Naive B cell (primary cell): ENCODE measurements around the gene ARHGAP10. TPM values are rescaled to one million over a fixed set of nuclear protein-coding genes. Genes with fewer than 3 reads are reported as not detected.
"Not testable (repeated sequence)": the region's sequence is repeated elsewhere in the genome, so short reads cannot be mapped to it uniquely, and the experiment has no call there.

Source experiments
- ATAC-seq, 2 donors: fragments of 150-1000 bp; cut with Tn5 transposase; 2 replicates each; pipeline ENCODE4 v1.10.0; 2021; ENCODE audit warnings: low read depth in 2 of 2, mild to moderate bottlenecking in 2 of 2, moderate library complexity in 2 of 2
- DNase-seq: peaks from one replicate; pipeline ENCODE4 v3.0.0; 2022
- H3K27ac Mint-ChIP-seq, 6 donors: one replicate each; pipeline ENCODE4 v1.8.0; 2020 to 2022; ENCODE audit warnings: mild to moderate bottlenecking in 6 of 6, mixed read lengths in 6 of 6, moderate library complexity in 5 of 6, inconsistent platforms in 2 of 6
- H3K27me3 Mint-ChIP-seq, 3 donors: one replicate each; pipeline ENCODE4 v1.8.0; 2021 to 2022; ENCODE audit warnings: mixed read lengths in 3 of 3, mild to moderate bottlenecking in 1 of 3
- H3K36me3 Mint-ChIP-seq, 2 donors: one replicate each; pipeline ENCODE4 v1.8.0; 2020 to 2022; ENCODE audit warnings: mixed read lengths in 2 of 2, inconsistent platforms in 1 of 2, mild to moderate bottlenecking in 1 of 2
- H3K4me1 Mint-ChIP-seq, 3 donors: one replicate each; pipeline ENCODE4 v1.8.0; 2020 to 2022; ENCODE audit warnings: mixed read lengths in 3 of 3, inconsistent platforms in 1 of 3, mild to moderate bottlenecking in 1 of 3, moderate library complexity in 1 of 3
- H3K4me3 Mint-ChIP-seq, 8 donors: one replicate each; pipeline ENCODE4 v1.8.0; 2020 to 2022; ENCODE audit warnings: mild to moderate bottlenecking in 8 of 8, mixed read lengths in 8 of 8, moderate library complexity in 8 of 8, inconsistent platforms in 2 of 8
- H3K9me3 Mint-ChIP-seq, 7 donors: one replicate each; pipeline ENCODE4 v1.8.0; 2020 to 2022; ENCODE audit warnings: mixed read lengths in 7 of 7, mild to moderate bottlenecking in 5 of 7, inconsistent platforms in 2 of 7, moderate library complexity in 1 of 7
- polyA plus RNA-seq, 6 donors: library from polyadenylated mRNA; unstranded; fragments of 300-500 nt; fragmentation: Illumina TruSeq; gene quantifications; one replicate each; pipeline ENCODE4 v1.2.3, GENCODE V29; 2021; ENCODE audit warnings: low read depth in 6 of 6

The ARHGAP10 gene
- polyA plus RNA-seq, 6 donors from 2014 or later, result 0.26 TPM; not detected in 5

GRCh38 chr4:147985376-147985775 lies 253.5 kb downstream of the ARHGAP10 start:
- Mint-ChIP-seq H3K27me3 (peaks cover 6 to 8% (median 7%) of the 10 kb centered on the region in 3 donors), H3K4me1 (peaks cover 0 to 5% (median 0%) of the 10 kb centered on the region in 3 donors), H3K9me3 (no peaks in the 10 kb centered on the region), H3K4me3 (no peak overlapping the region), H3K36me3 (no peaks in the 10 kb centered on the region), H3K27ac (no peak overlapping the region)
- DNase-seq, result no peak
- no peak for ATAC-seq

DNA sequence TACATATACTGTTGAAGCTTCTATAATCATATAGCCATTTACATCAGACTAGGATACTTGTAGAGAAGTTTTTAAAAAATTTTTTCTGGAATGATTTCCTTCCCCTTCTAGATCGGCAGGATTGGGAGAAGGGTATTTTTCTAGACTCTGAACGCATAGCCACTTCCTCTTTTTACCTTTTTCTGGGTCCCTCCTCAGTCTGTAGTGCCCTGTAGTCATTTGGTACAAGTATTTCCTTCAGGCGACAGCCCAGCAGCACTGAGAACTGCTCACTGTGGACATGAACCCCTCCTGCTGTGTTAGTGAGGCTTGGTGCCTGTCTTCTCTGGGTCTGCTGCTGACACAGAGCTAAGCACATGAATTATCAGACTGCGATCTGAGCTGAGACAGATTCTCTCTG lies 255.4 kb downstream of the ARHGAP10 start:
- DNase-seq, result no peak
- Mint-ChIP-seq H3K4me3 (no peak overlapping the region), H3K27me3 (peaks cover 0 to 7% (median 6%) of the 10 kb centered on the region in 3 donors), H3K9me3 (no peaks in the 10 kb centered on the region), H3K36me3 (no peaks in the 10 kb centered on the region), H3K27ac (peak overlapping the region in 1 of 6 donors; percentile 92), H3K4me1 (peaks cover 0 to 5% (median 0%) of the 10 kb centered on the region in 3 donors)
- ATAC-seq, result peak in 1 of 2 donors; percentile 52

GRCh38 chr4:147991543-147992283 lies 259.8 kb downstream of the ARHGAP10 start:
- Mint-ChIP-seq H3K27ac (no peak overlapping the region), H3K4me1 (peaks cover 0 to 5% (median 0%) of the 10 kb centered on the region in 3 donors), H3K4me3 (no peak overlapping the region), H3K9me3 (no peaks in the 10 kb centered on the region), H3K36me3 (no peaks in the 10 kb centered on the region), H3K27me3 (no peaks in the 10 kb centered on the region)
- DNase-seq (no peak), ATAC-seq (no peak)

DNA sequence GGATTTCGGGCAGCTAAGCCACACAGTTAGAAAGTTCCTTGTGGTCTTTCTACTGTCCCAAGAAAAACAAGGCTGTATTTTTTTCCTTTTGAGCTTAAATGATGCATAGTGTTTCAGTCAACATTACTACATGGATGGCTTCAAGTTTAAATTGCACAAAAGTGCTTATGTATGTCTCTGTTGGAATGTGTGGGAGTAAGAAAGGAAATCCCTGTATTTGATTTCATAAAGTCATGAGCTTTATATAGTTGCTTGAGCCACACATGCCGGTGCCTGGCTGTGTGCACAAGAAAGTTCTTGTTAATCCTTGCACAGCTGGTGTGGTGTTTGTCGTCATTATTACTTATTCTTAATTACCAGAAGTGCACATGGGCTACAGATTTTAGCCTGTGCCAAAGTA lies 262.2 kb downstream of the ARHGAP10 start:
- DNase-seq (no peak), ATAC-seq (no peak)
- H3K36me3 Mint-ChIP-seq, result no peaks in the 10 kb centered on the region
- H3K27me3 Mint-ChIP-seq, result no peaks in the 10 kb centered on the region
- no peak overlapping the region for H3K27ac Mint-ChIP-seq
- H3K4me3 Mint-ChIP-seq, result no peak overlapping the region
- no peaks in the 10 kb centered on the region for H3K9me3 Mint-ChIP-seq
- no peaks in the 10 kb centered on the region for H3K4me1 Mint-ChIP-seq

GRCh38 chr4:147994491-147995385 lies 262.9 kb downstream of the ARHGAP10 start:
- no peak overlapping the region for H3K4me3 Mint-ChIP-seq
- H3K9me3 Mint-ChIP-seq, result peaks cover 0 to 2% (median 0%) of the 10 kb centered on the region in 7 donors
- no peaks in the 10 kb centered on the region for H3K27me3 Mint-ChIP-seq
- H3K36me3 Mint-ChIP-seq, result no peaks in the 10 kb centered on the region
- no peaks in the 10 kb centered on the region for H3K4me1 Mint-ChIP-seq
- ATAC-seq (no peak), DNase-seq (no peak)
- H3K27ac Mint-ChIP-seq, result no peak overlapping the region

- Mint-ChIP-seq H3K27me3 (no peaks in the 10 kb centered on the region), H3K4me1 (no peaks in the 10 kb centered on the region), H3K27ac (no peak overlapping the region), H3K36me3 (no peaks in the 10 kb centered on the region), H3K9me3 (peaks cover 0 to 12% (median 0%) of the 10 kb centered on the region in 7 donors), H3K4me3 (no peak overlapping the region)
- ATAC-seq (no peak), DNase-seq (no peak)
These were observed 265.0 kb downstream of the ARHGAP10 start for GRCh38 chr4:147996859-147997258.

GRCh38 chr4:148000038-148000437 lies 268.1 kb downstream of the ARHGAP10 start:
- not testable (repeated sequence) for H3K4me1 Mint-ChIP-seq, H3K27ac Mint-ChIP-seq

DNA sequence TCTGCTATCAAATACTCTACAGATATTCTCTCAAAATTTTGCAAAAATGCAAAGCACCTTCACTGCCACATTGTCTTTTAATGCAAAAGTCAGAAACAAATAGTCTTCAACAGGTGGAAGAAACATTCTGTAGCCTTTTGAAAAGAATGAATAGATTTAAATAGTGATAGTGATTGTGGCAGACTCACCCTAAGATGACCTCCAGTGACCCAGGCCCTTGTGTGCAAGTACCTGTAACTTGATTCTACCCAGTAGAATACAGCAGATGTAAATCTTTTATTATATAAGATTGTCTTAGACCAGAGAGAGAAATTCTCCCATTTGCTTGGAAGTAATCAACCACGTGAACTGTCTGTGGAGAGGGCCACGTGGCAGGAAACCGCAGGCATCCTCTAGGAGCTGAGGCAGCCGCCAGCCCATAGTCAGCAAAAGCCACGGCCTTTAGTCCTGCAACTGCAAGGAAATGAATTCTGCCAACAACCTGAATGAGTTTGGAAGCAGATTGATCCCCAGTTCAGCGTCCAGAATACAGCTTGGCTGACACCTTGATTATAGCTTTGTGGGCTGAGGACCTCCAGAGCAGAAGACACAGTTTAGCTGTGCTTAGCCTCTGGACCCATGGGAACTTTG lies 272.5 kb downstream of the ARHGAP10 start:
- no peak for DNase-seq
- Mint-ChIP-seq H3K27ac (no peak overlapping the region), H3K36me3 (no peaks in the 10 kb centered on the region), H3K27me3 (peaks cover 0 to 9% (median 0%) of the 10 kb centered on the region in 3 donors), H3K4me3 (no peak overlapping the region), H3K4me1 (no peaks in the 10 kb centered on the region), H3K9me3 (peaks cover 0 to 12% (median 2%) of the 10 kb centered on the region in 7 donors)
- no peak for ATAC-seq

More at GRCh38 chr4:148000038-148000437, 268.1 kb downstream of the ARHGAP10 start:
- peaks cover 0 to 12% (median 0%) of the 10 kb centered on the region in 7 donors for H3K9me3 Mint-ChIP-seq
- H3K36me3 Mint-ChIP-seq, H3K27me3 Mint-ChIP-seq, H3K4me3 Mint-ChIP-seq, ATAC-seq, DNase-seq: not testable (repeated sequence)

GRCh38 chr4:148006001-148006400 lies 274.1 kb downstream of the ARHGAP10 start:
- peaks cover 0 to 4% (median 2%) of the 10 kb centered on the region in 7 donors for H3K9me3 Mint-ChIP-seq
- ATAC-seq (no peak), DNase-seq (no peak)
- no peaks in the 10 kb centered on the region for H3K36me3 Mint-ChIP-seq
- H3K4me1 Mint-ChIP-seq, result no peaks in the 10 kb centered on the region
- H3K4me3 Mint-ChIP-seq, result no peak overlapping the region
- peaks cover 0 to 9% (median 0%) of the 10 kb centered on the region in 3 donors for H3K27me3 Mint-ChIP-seq
- H3K27ac Mint-ChIP-seq, result peak overlapping the region in 1 of 6 donors; percentile 17

GRCh38 chr4:148007314-148007760 lies 275.4 kb downstream of the ARHGAP10 start:
- Mint-ChIP-seq H3K4me1 (no peaks in the 10 kb centered on the region), H3K36me3 (no peaks in the 10 kb centered on the region), H3K27ac (no peak overlapping the region), H3K4me3 (no peak overlapping the region), H3K27me3 (peaks cover 0 to 9% (median 0%) of the 10 kb centered on the region in 3 donors), H3K9me3 (peaks cover 0 to 11% (median 0%) of the 10 kb centered on the region in 7 donors)
- no peak for ATAC-seq
- no peak for DNase-seq

GRCh38 chr4:148007792-148008191 lies 275.9 kb downstream of the ARHGAP10 start:
- H3K4me1 Mint-ChIP-seq, result no peaks in the 10 kb centered on the region
- DNase-seq (no peak), ATAC-seq (no peak)
- H3K27me3 Mint-ChIP-seq, result peaks cover 0 to 9% (median 0%) of the 10 kb centered on the region in 3 donors
- peaks cover 0 to 11% (median 0%) of the 10 kb centered on the region in 7 donors for H3K9me3 Mint-ChIP-seq
- no peak overlapping the region for H3K27ac Mint-ChIP-seq
- H3K4me3 Mint-ChIP-seq, result no peak overlapping the region
- H3K36me3 Mint-ChIP-seq, result no peaks in the 10 kb centered on the region

DNA sequence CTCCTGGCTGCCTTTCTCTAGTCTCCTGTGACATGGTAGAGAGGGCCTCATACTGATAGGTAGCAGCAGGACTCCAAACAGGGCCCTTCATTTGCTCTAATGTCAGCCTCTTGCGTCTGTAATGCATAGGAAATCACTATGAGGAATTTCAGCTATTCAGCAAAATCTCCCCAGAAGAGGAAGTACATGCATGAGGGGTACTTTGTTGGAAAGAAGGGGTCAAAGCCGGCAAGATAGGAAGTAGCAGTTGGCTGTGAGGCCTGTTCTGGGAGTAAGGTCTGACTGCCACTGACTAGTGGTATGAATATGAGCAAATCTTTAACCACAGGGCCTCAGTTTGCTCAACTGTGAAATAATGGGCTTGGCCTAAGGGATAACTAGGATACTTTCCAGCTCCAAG lies 283.2 kb downstream of the ARHGAP10 start:
- no peaks in the 10 kb centered on the region for H3K27me3 Mint-ChIP-seq
- H3K9me3 Mint-ChIP-seq, result peaks cover 0 to 6% (median 0%) of the 10 kb centered on the region in 7 donors
- no peak overlapping the region for H3K4me3 Mint-ChIP-seq
- no peak overlapping the region for H3K27ac Mint-ChIP-seq
- DNase-seq (no peak), ATAC-seq (no peak)
- H3K4me1 Mint-ChIP-seq, result no peaks in the 10 kb centered on the region
- H3K36me3 Mint-ChIP-seq, result no peaks in the 10 kb centered on the region

DNA sequence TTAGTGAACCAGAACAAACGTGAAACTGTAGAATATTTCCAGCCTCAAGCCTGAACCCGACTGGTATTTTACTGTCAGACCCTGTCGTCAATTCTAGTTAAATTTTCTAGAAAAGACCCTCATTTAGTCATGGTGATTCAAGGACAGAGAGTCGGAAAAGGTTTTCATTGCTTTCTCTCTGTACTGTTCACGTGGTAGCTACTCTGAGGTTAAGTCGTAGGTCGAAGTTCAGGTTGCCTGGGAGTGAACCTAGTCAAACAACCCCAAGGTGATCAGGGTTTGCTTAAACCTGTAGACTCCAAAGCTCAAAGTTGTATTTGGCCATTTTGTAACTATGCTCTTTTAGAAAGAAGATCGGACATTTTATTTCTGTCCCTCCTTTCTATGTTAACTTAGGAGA lies 283.6 kb downstream of the ARHGAP10 start:
- Mint-ChIP-seq H3K27ac (no peak overlapping the region), H3K4me1 (no peaks in the 10 kb centered on the region), H3K36me3 (no peaks in the 10 kb centered on the region), H3K27me3 (no peaks in the 10 kb centered on the region), H3K9me3 (peaks cover 0 to 6% (median 0%) of the 10 kb centered on the region in 7 donors), H3K4me3 (no peak overlapping the region)
- ATAC-seq (no peak), DNase-seq (no peak)
